SKM-1 (cell line): ENCODE measurements around the gene KLHL42.
"Not testable (repeated sequence)": the region's sequence is repeated elsewhere in the genome, so short reads cannot be mapped to it uniquely, and the experiment has no call there.

ENCODE experiments used
- DNase-seq: peaks from one replicate; lab custom pipeline; 2025; ENCODE audit not compliant: unreplicated experiment; lab: John Stamatoyannopoulos, UW

KLHL42 gene

GRCh38 chr12:27814851-27815591, 35.0 kb downstream of the KLHL42 start:
- DNase-seq = no peak

- no peak for DNase-seq
These were observed 37.7 kb downstream of the KLHL42 start for GRCh38 chr12:27817766-27818165.

GRCh38 chr12:27818401-27818918, 38.4 kb downstream of the KLHL42 start:
- DNase-seq = no peak

DNA sequence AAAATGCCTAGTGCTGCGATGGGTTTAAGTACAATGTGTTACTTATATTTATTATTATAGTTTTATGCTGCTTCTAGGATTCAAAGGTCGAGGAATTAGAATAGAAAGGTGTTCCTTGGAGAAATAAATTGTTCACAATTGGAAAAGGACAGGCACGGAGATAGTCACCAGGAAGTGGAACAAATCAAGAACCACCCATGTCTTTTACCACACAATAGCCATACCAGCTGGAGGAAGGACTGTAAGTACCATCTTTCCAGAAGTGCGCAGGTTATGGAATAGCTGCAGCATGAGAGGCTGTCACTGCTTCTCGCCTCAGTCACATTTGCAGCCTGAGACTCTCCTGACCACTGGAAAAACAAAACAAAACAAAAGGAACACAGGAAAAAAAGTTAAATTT, 40.5 kb downstream of the KLHL42 start:
- no peak for DNase-seq

DNA sequence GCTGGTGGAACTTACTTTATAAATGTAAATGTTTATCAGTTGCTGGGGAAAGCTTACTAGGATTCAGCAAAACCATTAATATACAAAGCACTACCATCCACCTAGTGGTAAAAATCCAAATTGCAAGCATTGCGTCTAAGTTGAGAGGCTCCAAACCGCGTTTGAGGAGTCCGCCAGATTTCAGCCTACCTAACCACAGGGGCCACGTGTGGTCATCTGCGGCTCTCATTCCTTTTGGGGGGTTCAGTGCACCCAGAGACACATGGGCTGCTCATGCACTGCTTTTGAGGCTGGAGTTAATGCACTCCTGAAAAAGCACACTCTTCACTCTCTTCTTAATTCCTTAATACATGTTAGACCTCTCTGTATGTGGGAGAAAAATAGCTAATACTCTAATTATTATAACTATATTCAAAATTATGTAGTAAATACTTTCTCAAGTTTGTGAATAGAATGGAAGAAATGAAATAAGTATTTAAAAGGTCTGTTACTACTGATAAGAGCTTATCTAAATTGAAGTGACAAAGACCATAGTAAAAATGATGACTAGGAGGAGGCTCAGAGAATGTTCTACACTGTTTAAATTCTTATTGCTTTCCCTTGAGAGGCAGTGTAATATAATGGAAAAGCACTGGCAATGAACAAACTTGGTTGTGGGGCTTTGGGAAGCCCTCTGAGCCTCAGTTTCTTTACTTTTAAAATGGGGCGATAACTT, 41.4 kb downstream of the KLHL42 start:
- peak; percentile 21 for DNase-seq

DNA sequence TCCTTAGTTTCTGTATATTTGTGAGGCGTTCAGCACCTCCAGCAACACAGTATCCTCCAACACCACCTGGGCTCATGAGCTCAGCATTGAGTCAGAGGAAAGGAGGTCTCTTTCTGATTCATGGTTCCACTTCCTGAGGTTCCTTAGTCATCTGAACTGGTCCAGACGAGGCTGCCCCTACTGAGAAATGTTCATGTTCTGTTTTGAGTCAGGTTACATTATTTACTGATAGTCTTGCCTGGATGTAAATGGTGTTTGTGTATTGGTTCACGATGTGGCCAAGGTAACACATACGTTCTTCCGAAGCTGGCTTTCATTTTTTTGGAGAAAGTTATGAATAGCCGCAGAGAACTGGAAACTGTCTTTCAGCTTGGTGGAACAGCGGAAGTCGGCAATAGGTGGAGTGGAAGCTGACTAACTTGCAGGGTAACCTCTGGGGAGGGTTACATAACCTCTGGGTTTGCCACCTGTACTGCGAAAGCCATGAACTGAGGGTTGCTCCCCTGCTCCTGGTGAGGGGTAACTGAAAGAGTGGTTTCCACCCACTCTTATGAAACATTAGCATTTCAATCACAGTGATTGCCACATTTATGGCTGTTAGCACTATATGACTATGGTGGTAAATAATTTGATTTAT, 42.2 kb downstream of the KLHL42 start:
- peak; percentile 18 for DNase-seq

DNA sequence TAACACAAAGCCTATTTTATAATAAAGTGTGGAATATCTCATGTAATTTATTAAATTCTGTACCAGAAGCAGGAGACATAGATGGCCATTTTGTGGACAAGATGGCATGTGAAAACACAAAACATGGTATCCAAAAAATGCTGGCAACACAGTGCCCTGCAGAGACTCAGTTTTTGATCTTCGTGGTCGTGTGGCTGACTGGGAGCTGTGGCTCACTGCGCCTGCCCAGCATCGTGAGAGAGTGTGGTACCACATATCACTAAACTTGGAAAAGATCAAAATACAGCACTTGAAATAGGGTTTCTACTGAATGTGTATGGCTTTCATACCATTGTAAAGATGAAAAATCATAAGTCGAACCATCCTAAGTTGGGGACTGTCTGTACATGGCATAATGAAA, 43.0 kb downstream of the KLHL42 start:
- DNase-seq = no peak

DNA sequence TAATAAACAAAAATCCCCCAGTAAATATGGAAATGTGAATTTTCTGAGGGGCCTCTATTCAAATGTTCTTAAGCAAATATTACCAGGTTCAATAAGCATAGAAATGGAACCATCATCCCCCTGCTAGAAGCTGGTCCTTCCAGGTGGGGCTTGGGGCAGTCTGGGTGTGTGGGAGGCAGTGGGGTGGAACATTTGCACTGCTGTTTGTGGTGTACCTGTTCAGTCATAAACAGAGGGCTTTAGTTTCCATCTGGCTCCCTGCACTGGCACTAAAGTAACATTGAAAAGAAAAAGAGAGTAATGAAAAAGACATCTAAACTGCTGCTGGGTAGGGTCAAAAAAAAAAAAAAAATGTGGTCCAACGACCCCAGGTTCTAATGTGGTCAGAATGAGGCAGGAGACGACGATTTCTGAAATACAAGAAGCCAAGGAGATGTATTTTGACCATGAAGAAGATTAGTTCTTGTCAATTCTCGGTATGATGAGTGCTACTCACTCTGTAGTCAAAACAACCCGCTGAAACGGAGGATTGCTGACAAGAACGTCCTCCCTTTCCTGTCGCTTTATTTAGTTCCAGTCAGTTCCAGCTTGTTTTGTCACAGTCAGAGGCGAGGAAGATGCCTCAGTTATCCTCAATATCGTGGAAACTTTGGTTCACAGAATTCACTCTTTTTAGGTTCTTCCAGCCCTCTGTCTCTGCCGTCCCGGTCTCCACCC, 44.3 kb downstream of the KLHL42 start:
- DNase-seq = no peak

GRCh38 chr12:27826076-27826475, 46.0 kb downstream of the KLHL42 start:
- DNase-seq = no peak

- DNase-seq = no peak
These were observed 48.2 kb downstream of the KLHL42 start for GRCh38 chr12:27828196-27828595.

DNA sequence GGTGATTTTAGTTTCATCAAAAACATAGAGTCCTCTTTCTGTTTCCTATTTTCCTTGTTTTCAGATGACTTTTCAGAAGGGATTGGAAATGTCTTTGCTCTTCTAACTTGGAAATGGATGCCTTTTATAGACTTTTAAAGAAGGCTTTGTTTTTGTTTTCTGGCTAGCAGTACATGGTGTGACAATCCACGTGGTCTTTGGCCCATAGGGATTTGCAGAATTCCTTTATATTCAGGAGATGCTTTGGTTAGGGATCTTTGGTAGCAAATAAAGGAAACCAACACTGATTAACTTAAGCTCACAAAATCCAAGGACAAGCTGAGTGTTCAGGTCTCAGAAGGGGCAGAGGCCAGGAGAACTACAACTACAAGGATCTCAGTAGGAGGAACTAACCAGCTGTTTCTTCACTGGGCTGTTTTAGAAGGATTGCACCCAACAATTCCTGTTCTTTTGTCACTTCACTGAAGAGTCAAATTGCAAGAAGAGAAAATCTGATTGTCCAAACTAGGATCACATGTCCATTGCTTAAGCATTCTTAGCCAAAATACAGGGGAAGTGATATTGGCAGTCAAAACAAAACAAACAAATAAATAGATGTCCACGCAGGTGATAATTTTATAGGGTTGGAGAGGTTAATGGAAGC, 58.6 kb downstream of the KLHL42 start:
- DNase-seq = no peak

- DNase-seq = no peak
These were observed 60.4 kb downstream of the KLHL42 start for GRCh38 chr12:27840229-27840999.

DNA sequence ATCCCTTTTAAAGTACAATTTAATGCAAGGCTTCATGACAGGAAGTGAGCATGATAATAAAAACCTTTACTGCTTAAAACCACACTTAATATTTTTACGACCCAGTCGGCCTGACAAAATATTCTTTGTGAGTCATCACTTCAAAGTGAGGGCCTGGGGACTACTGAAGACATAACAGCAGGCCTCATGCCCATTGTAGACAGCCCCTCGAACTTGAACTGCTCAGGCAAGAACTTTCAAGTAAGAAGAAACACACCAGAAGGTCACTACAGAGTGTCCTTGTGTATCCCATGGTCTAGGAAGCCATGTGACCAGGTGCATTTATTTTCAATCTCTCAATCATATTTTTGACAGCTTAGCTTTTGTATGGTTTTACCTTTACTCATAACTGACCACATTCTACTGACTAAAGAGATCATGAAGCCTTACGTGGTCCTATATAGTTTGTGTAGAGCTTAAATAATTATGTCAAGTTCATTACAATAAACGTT, 61.4 kb downstream of the KLHL42 start:
- no peak for DNase-seq

GRCh38 chr12:27843714-27844245, 63.7 kb downstream of the KLHL42 start:
- DNase-seq = no peak

GRCh38 chr12:27844366-27845090, 64.5 kb downstream of the KLHL42 start:
- no peak for DNase-seq

DNA sequence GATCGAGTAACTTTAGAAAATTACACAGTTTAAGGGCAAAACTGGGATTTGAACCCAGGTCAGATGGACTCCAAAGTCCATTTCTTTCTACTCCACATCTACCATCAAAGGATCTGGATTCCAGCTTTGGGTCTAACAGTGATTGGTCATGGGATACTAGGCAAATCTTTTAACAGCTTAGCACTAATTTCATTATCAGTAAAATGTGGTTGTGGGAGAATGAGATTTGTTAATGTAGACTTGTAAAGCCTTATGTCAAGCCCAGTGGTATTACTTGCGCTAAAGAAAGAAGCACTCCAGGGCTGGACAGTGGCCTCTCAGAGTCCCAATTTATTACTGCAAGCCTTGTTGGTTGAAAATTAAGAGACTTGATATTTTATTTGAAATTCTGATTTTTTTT, 65.2 kb downstream of the KLHL42 start:
- no peak for DNase-seq

- DNase-seq = not testable (repeated sequence)
These were observed 65.7 kb downstream of the KLHL42 start for GRCh38 chr12:27845706-27846105.

- not testable (repeated sequence) for DNase-seq
These were observed 67.3 kb downstream of the KLHL42 start for GRCh38 chr12:27847293-27847692.

GRCh38 chr12:27851311-27851710, 71.3 kb downstream of the KLHL42 start:
- no peak for DNase-seq
